Measurements from ENCODE around the gene FUBP3.
A peak's percentile ranks its signal among the peaks of the same experiment; 100 is the strongest.

Gene FUBP3

DNA sequence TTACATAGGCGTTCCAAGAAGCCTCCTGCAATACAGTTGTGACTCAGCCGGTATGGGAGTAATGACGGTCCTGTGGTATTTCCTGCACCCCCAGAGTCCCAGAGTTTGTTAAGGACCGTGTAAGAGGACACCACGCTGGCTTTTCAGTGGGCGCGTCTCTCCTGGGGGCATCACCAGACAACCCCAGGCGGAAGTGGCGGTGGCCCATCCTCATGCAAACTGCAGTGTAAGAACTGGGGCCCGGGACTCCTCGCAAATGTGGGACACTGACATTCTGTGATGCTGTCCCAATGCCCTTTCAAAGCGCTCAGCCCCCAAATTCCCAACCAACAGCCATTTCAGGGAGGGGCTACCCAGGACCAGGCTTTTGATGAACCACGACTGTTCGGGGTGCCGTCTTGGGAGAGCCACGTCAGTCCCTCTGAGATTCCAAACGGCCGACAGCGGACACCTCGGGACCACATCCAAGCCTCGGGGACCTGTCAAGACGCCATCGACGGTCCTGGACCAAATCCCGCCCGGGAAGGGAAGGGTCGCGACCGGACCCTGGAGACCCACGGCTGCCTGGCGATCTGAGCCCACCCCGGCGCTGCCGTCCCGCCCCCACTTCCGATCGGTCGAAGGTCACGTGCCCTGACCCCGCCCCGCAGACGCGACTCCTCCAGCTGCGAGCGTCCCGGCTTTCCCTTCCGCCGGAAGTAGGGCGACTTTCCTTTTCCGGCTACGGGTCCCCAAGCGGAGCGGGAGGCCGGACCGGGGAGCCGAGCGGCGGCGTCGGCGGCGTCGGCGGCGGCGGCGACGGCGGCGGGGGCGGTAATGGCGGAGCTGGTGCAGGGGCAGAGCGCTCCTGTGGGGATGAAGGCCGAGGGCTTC lies at the start of gene FUBP3:
Gene FUBP3, plus strand, starts transcription at position 713 of the 873 bp plus-strand sequence. Its CDS starts 104 bp downstream, at position 817.
- H3K9me3 ChIP-seq (replicated peaks; ENCODE audit: insufficient read depth, low read length) = no peaks in the 10 kb centered on the region
- H3K79me2 ChIP-seq (ENCODE audit: low read length) = peaks cover 51% of the 10 kb centered on the region

DNA sequence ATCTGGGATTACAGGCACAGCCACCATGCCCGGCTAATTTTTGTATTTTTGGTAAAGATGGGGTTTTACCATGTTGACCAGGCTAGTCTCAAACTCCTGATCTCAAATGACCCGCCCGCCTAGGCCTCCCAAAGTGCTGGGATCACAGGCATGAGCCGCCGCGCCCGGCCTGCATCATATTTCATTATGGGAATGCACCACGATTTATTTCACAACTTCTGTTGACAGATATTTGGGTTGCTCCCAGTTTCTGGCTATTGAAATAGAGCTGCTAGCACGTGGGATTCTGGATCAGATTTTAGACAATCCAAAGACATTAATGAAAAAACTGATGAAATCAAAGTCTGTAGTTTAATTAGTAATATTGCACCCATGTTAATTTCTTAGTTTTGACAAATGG lies 48.4 kb upstream of the FUBP3 start:
- no peak for DNase-seq
- H3F3A ChIP-seq (ENCODE audit: insufficient read depth, low read length) = no peaks in the 10 kb centered on the region
- H3K9me3 ChIP-seq (replicated peaks; ENCODE audit: insufficient read depth, low read length) = no peaks in the 10 kb centered on the region
- H2AFZ ChIP-seq (ENCODE audit: low read length) = no peak overlapping the region
- no peaks in the 10 kb centered on the region for H3K4me1 ChIP-seq (ENCODE audit: low read length)
- H3K79me2 ChIP-seq (ENCODE audit: low read length) = no peaks in the 10 kb centered on the region
- no peak overlapping the region for H3K27ac ChIP-seq (ENCODE audit: low read length)
- no peaks in the 10 kb centered on the region for H3K9me2 ChIP-seq (replicated peaks; ENCODE audit: insufficient read depth, low read length)
- TF ChIP-seq CTCF (IDR thresholded peaks at IDR 0.05; ENCODE audit: low read length) (no peak), EZH2phosphoT487 (IDR thresholded peaks at IDR 0.05; ENCODE audit: low read length) (no peak), EZH2 (optimal IDR thresholded peaks at IDR 0.05; ENCODE audit: low read depth, low read length) (no peak)
- no peak overlapping the region for H3K4me2 ChIP-seq (ENCODE audit: low read depth, low read length)
- no peaks in the 10 kb centered on the region for H4K20me1 ChIP-seq (ENCODE audit: insufficient read depth, low read length)
- no peak overlapping the region for H3K4me3 ChIP-seq (ENCODE audit: low read length)
- H3K36me3 ChIP-seq (replicated peaks; ENCODE audit: insufficient read depth, low read length) = no peaks in the 10 kb centered on the region
- H3K27me3 ChIP-seq (replicated peaks; ENCODE audit: insufficient read depth, low read length) = peaks cover 98% of the 10 kb centered on the region
- no peak overlapping the region for H3K9ac ChIP-seq (ENCODE audit: low read length)

More for the DNA sequence above, at the start of gene FUBP3:
- peaks cover 4% of the 10 kb centered on the region; the same call in 1 of the 2 replicates for H3K4me1 ChIP-seq (ENCODE audit: low read length)
- peak; percentile 93 for DNase-seq
- H3K36me3 ChIP-seq (replicated peaks; ENCODE audit: insufficient read depth, low read length) = no peaks in the 10 kb centered on the region; the same call in 1 of the 2 replicates
- no peak within 1 kb of the TSS for H3K27ac ChIP-seq (ENCODE audit: low read length)
- H3K4me3 ChIP-seq (ENCODE audit: low read length) = peak within 1 kb of the TSS; percentile 85
- peak within 1 kb of the TSS; percentile 82 for H3K4me2 ChIP-seq (ENCODE audit: low read depth, low read length)
- H3K9ac ChIP-seq (ENCODE audit: low read length) = peak within 1 kb of the TSS; percentile 83
- H2AFZ ChIP-seq (ENCODE audit: low read length) = peak within 1 kb of the TSS; percentile 81
- no peaks in the 10 kb centered on the region for H3K9me2 ChIP-seq (replicated peaks; ENCODE audit: insufficient read depth, low read length)
- peaks cover 25% of the 10 kb centered on the region for H3K27me3 ChIP-seq (replicated peaks; ENCODE audit: insufficient read depth, low read length)
- TF ChIP-seq CTCF (IDR thresholded peaks at IDR 0.05; ENCODE audit: low read length) = no peak
- no peak for TF ChIP-seq EZH2 (optimal IDR thresholded peaks at IDR 0.05; ENCODE audit: low read depth, low read length)
- no peak for TF ChIP-seq EZH2phosphoT487 (IDR thresholded peaks at IDR 0.05; ENCODE audit: low read length)
- H4K20me1 ChIP-seq (ENCODE audit: insufficient read depth, low read length) = peaks cover 4% of the 10 kb centered on the region; the same call in 1 of the 2 replicates
- no peaks in the 10 kb centered on the region for H3F3A ChIP-seq (ENCODE audit: insufficient read depth, low read length)

GRCh38 chr9:130531670-130532069 lies 47.7 kb upstream of the FUBP3 start:
- Histone ChIP-seq H3K4me2 (ENCODE audit: low read depth, low read length) (no peak overlapping the region), H3K27ac (ENCODE audit: low read length) (no peak overlapping the region), H3K4me3 (ENCODE audit: low read length) (no peak overlapping the region), H3K9me3 (replicated peaks; ENCODE audit: insufficient read depth, low read length) (no peaks in the 10 kb centered on the region), H4K20me1 (ENCODE audit: insufficient read depth, low read length) (no peaks in the 10 kb centered on the region), H3K4me1 (ENCODE audit: low read length) (no peaks in the 10 kb centered on the region), H3K79me2 (ENCODE audit: low read length) (no peaks in the 10 kb centered on the region), H3K36me3 (replicated peaks; ENCODE audit: insufficient read depth, low read length) (no peaks in the 10 kb centered on the region), H2AFZ (ENCODE audit: low read length) (no peak overlapping the region), H3F3A (ENCODE audit: insufficient read depth, low read length) (no peaks in the 10 kb centered on the region), H3K9me2 (replicated peaks; ENCODE audit: insufficient read depth, low read length) (no peaks in the 10 kb centered on the region), H3K9ac (ENCODE audit: low read length) (no peak overlapping the region), H3K27me3 (replicated peaks; ENCODE audit: insufficient read depth, low read length) (peaks cover 98% of the 10 kb centered on the region)
- DNase-seq = no peak
- no peak for TF ChIP-seq CTCF (IDR thresholded peaks at IDR 0.05; ENCODE audit: low read length)
- TF ChIP-seq EZH2 (optimal IDR thresholded peaks at IDR 0.05; ENCODE audit: low read depth, low read length) = no peak
- no peak for TF ChIP-seq EZH2phosphoT487 (IDR thresholded peaks at IDR 0.05; ENCODE audit: low read length)

All from MM.1S (cell line).